H9 (cell line): Measurements from ENCODE around the gene LPP. TPM values are rescaled to one million over a fixed set of nuclear protein-coding genes. Genes with fewer than 3 reads are reported as not detected.

ENCODE experiments used
- DNase-seq: peaks from one replicate; pipeline ENCODE4 v3.0.0-alpha.2; 2017
- H2AFZ ChIP-seq: one replicate; pipeline ENCODE4 v1.6.1; 2013; ENCODE audit warnings: mild to moderate bottlenecking, low read length, control low read depth, moderate library complexity
- H2AK5ac ChIP-seq: 2 replicates; pipeline ENCODE4 v1.6.1; 2013; ENCODE audit warnings: low read length, control low read depth, mixed read lengths; ENCODE audit not compliant: insufficient read length
- H2BK120ac ChIP-seq: one replicate; pipeline ENCODE4 v1.6.1; 2013; ENCODE audit warnings: low read depth, mild to moderate bottlenecking, low read length, control low read depth, inconsistent platforms; ENCODE audit not compliant: poor library complexity, severe bottlenecking
- H2BK12ac ChIP-seq: 2 replicates; pipeline ENCODE4 v1.6.1; 2013; ENCODE audit warnings: low read length, control low read depth, mixed read lengths, low read depth; ENCODE audit not compliant: insufficient read length
- H2BK15ac ChIP-seq: 2 replicates; pipeline ENCODE4 v1.6.1; 2013; ENCODE audit warnings: low read depth, low read length, control low read depth
- H2BK20ac ChIP-seq: one replicate; pipeline ENCODE4 v1.6.1; 2013; ENCODE audit warnings: low read depth, mild to moderate bottlenecking, low read length, control low read depth, inconsistent platforms; ENCODE audit not compliant: poor library complexity, severe bottlenecking
- H2BK5ac ChIP-seq: 2 replicates; pipeline ENCODE4 v1.6.1; 2013; ENCODE audit warnings: low read length, control low read depth, mixed read lengths; ENCODE audit not compliant: insufficient read length
- H3K14ac ChIP-seq: 2 replicates; pipeline ENCODE4 v1.6.1; 2013; ENCODE audit warnings: low read length, control low read depth; ENCODE audit not compliant: insufficient read depth
- H3K18ac ChIP-seq: 2 replicates; pipeline ENCODE4 v1.6.1; 2013; ENCODE audit warnings: low read depth, mild to moderate bottlenecking, mixed read lengths, low read length, control low read depth; ENCODE audit not compliant: insufficient read length
- H3K23ac ChIP-seq: 2 replicates; pipeline ENCODE4 v1.6.1; 2013; ENCODE audit warnings: low read length, control low read depth, mixed read lengths, low read depth; ENCODE audit not compliant: insufficient read length
- H3K23me2 ChIP-seq: 2 replicates; pipeline ENCODE4 v1.6.1; 2013; ENCODE audit warnings: low read depth, mild to moderate bottlenecking, mixed read lengths, low read length, control low read depth; ENCODE audit not compliant: insufficient read length, poor library complexity, severe bottlenecking
- H3K27ac ChIP-seq: 2 replicates; pipeline ENCODE4 v1.5.1; 2013; ENCODE audit warnings: low read length, control low read depth, mixed read lengths, low read depth; ENCODE audit not compliant: insufficient read length
- H3K27me3 ChIP-seq: 2 replicates; pipeline ENCODE4 v1.6.1; 2013; ENCODE audit warnings: low read length, control low read depth, inconsistent platforms; ENCODE audit not compliant: insufficient read depth
- H3K4ac ChIP-seq: 2 replicates; pipeline ENCODE4 v1.6.1; 2013; ENCODE audit warnings: low read depth, mild to moderate bottlenecking, control low read depth, inconsistent platforms, low read length, moderate library complexity
- H3K4me1 ChIP-seq: 2 replicates; pipeline ENCODE4 v1.6.1; 2013; ENCODE audit warnings: low read length, control low read depth, inconsistent platforms; ENCODE audit not compliant: insufficient read depth
- H3K4me2 ChIP-seq: 2 replicates; pipeline ENCODE4 v1.6.1; 2013; ENCODE audit warnings: low read length, control low read depth, mixed read lengths; ENCODE audit not compliant: insufficient read length, insufficient read depth
- H3K56ac ChIP-seq: 2 replicates; pipeline ENCODE4 v1.6.1; 2013; ENCODE audit warnings: low read depth, mild to moderate bottlenecking, mixed read lengths, low read length, control low read depth; ENCODE audit not compliant: insufficient read length
- H3K79me1 ChIP-seq: 2 replicates; pipeline ENCODE4 v1.6.1; 2013; ENCODE audit warnings: low read depth, mild to moderate bottlenecking, moderate library complexity, low read length, control low read depth, inconsistent platforms; ENCODE audit not compliant: insufficient read depth, poor library complexity, severe bottlenecking
- H3K79me2 ChIP-seq: 2 replicates; pipeline ENCODE4 v1.6.1; 2013; ENCODE audit warnings: low read length, control low read depth, inconsistent platforms; ENCODE audit not compliant: insufficient read depth
- H3K9ac ChIP-seq: 2 replicates; pipeline ENCODE4 v1.6.1; 2013; ENCODE audit warnings: low read length, control low read depth, mixed read lengths; ENCODE audit not compliant: insufficient read length; ENCODE audit errors: extremely low read depth
- H3K9me3 ChIP-seq: one replicate; pipeline ENCODE4 v1.6.1; 2013; ENCODE audit warnings: low read depth, low read length, inconsistent platforms; ENCODE audit not compliant: control insufficient read depth
- H3T11ph ChIP-seq: one replicate; pipeline ENCODE4 v1.6.1; 2013; ENCODE audit warnings: mild to moderate bottlenecking, low read length, control low read depth, inconsistent platforms
- H4K20me1 ChIP-seq: one replicate; pipeline ENCODE4 v1.6.1; 2013; ENCODE audit not compliant: control insufficient read depth, insufficient read length, insufficient read depth
- H4K5ac ChIP-seq: 2 replicates; pipeline ENCODE4 v1.6.1; 2013; ENCODE audit warnings: low read depth, mild to moderate bottlenecking, mixed read lengths, low read length, control low read depth; ENCODE audit not compliant: insufficient read length
- H4K8ac ChIP-seq: replicated peaks from 2 replicates; pipeline ENCODE4 v1.6.1; 2013; ENCODE audit warnings: low read length, control low read depth, mixed read lengths, low read depth; ENCODE audit not compliant: insufficient read length
- H4K91ac ChIP-seq: 2 replicates; pipeline ENCODE4 v1.6.1; 2013; ENCODE audit warnings: low read depth, mild to moderate bottlenecking, moderate library complexity, mixed read lengths, low read length, control low read depth; ENCODE audit not compliant: insufficient read length
- H3K27ac Mint-ChIP-seq, 3 experiments: 2 replicates in 2 of 3; 3 replicates in 1 of 3; pipeline ENCODE4 v1.8.0; 2020 to 2021; ENCODE audit warnings: mixed read lengths in 3 of 3, mild to moderate bottlenecking in 1 of 3, moderate library complexity in 1 of 3
- H3K27me3 Mint-ChIP-seq: 2 replicates; pipeline ENCODE4 v1.8.0; 2021; ENCODE audit warnings: low read depth, mild to moderate bottlenecking, moderate library complexity, mixed read lengths
- H3K36me3 Mint-ChIP-seq, 3 experiments: 2 replicates in 2 of 3; 3 replicates in 1 of 3; pipeline ENCODE4 v1.8.0; 2020 to 2021; ENCODE audit warnings: low read depth in 3 of 3, mixed read lengths in 3 of 3; ENCODE audit not compliant: insufficient read depth in 1 of 3
- H3K4me1 Mint-ChIP-seq, 2 experiments: 2 replicates each; pipeline ENCODE4 v1.8.0; 2020; ENCODE audit warnings: mixed read lengths in 2 of 2
- H3K4me3 Mint-ChIP-seq, 2 experiments: 2 replicates in 1 of 2; 3 replicates in 1 of 2; pipeline ENCODE4 v1.8.0; 2020 to 2021; ENCODE audit warnings: mild to moderate bottlenecking in 2 of 2, mixed read lengths in 2 of 2, moderate library complexity in 1 of 2
- H3K9me3 Mint-ChIP-seq, 2 experiments: 2 replicates in 1 of 2; 3 replicates in 1 of 2; pipeline ENCODE4 v1.8.0; 2020; ENCODE audit warnings: mild to moderate bottlenecking in 2 of 2, mixed read lengths in 2 of 2, moderate library complexity in 1 of 2
- WGBS: extraction: QIAGEN DNeasy Blood & Tissue Kit; methylation state at CpG from one replicate; pipeline ENCODE4 v1.1.7; 2013; ENCODE audit warnings: missing lambda C conversion rate, low lambda C conversion rate, mixed read lengths; ENCODE audit not compliant: insufficient read length; ENCODE audit errors: extremely low coverage; 5-methylcytosine and 5-hydroxymethylcytosine counted together
- total RNA-seq: library from RNA; stranded (reverse); gene quantifications from 2 replicates; pipeline ENCODE4 v1.2.1, GENCODE V29; 2021
- TF ChIP-seq, protein P1 (sequence below): fragments of 200-600 bp; sonication (generic); conservative IDR thresholded peaks from 3 replicates; pipeline ENCODE4 v1.8.0; 2021; ENCODE audit warnings: antibody characterized with exemption, mild to moderate bottlenecking

The LPP gene
- total RNA-seq, 1 experiment from 2014 or later, result 64.6 TPM

DNA sequence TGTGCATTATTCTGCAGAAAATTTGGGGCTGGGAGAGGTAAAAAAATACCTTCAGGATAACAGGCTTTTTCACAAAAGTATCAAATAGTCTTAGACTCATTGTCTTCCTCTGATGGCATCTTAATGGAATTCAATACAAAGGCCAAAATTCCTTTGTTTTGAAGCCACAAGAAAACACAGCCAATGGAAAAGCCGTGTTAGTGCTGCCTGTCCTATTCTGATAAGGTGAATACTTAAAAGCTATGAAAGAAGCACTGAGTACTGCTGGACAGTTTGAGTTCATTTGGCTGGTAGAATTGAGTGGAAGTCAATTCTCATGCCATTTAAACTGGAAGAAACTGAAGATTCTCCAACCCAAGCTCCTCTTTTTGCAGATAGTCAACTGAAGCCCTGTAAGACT, 622.5 kb downstream of the LPP start:
- H2AFZ ChIP-seq, result no peak overlapping the region
- no peak overlapping the region for H2BK5ac ChIP-seq
- Mint-ChIP-seq H3K36me3 (peaks cover 0 to 2% (median 0%) of the 10 kb centered on the region in 3 experiments; a peak in 2 of 7 replicates), H3K27ac (0 out of 7 replicates have a peak overlapping the region, but pooled peaks of 1 of the 3 experiments have one; percentile 59), H3K4me3 (no peak overlapping the region), H3K4me1 (peaks cover 14 to 19% of the 10 kb centered on the region in 2 experiments), H3K9me3 (no peaks in the 10 kb centered on the region), H3K27me3 (no peaks in the 10 kb centered on the region)
- no peak overlapping the region for H4K5ac ChIP-seq
- H3K79me2 ChIP-seq, result no peaks in the 10 kb centered on the region
- H2AK5ac ChIP-seq, result no peak overlapping the region
- no peak overlapping the region for H3K27ac ChIP-seq
- no peak overlapping the region for H2BK12ac ChIP-seq
- H3K27me3 ChIP-seq, result no peaks in the 10 kb centered on the region
- DNase-seq, result no peak
- no peak overlapping the region for H3K18ac ChIP-seq
- no CpG with 5 or more reads among the region's 1 CpG for WGBS
- H4K8ac ChIP-seq, result no peak overlapping the region
- H3T11ph ChIP-seq, result no peak overlapping the region
- H3K23ac ChIP-seq, result no peak overlapping the region
- H3K4ac ChIP-seq, result no peak overlapping the region
- H3K9ac ChIP-seq, result no peak overlapping the region
- no peak overlapping the region for H2BK15ac ChIP-seq
- H3K79me1 ChIP-seq, result no peaks in the 10 kb centered on the region
- H4K20me1 ChIP-seq, result no peaks in the 10 kb centered on the region
- TF ChIP-seq, protein P1, sequence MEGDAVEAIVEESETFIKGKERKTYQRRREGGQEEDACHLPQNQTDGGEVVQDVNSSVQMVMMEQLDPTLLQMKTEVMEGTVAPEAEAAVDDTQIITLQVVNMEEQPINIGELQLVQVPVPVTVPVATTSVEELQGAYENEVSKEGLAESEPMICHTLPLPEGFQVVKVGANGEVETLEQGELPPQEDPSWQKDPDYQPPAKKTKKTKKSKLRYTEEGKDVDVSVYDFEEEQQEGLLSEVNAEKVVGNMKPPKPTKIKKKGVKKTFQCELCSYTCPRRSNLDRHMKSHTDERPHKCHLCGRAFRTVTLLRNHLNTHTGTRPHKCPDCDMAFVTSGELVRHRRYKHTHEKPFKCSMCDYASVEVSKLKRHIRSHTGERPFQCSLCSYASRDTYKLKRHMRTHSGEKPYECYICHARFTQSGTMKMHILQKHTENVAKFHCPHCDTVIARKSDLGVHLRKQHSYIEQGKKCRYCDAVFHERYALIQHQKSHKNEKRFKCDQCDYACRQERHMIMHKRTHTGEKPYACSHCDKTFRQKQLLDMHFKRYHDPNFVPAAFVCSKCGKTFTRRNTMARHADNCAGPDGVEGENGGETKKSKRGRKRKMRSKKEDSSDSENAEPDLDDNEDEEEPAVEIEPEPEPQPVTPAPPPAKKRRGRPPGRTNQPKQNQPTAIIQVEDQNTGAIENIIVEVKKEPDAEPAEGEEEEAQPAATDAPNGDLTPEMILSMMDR, result no peak
- no peak overlapping the region for H4K91ac ChIP-seq
- H2BK120ac ChIP-seq, result no peak overlapping the region
- H3K23me2 ChIP-seq, result no peaks in the 10 kb centered on the region
- no peak overlapping the region for H3K56ac ChIP-seq
- H3K14ac ChIP-seq, result no peak overlapping the region
- no peak overlapping the region for H2BK20ac ChIP-seq
- H3K4me1 ChIP-seq, result no peaks in the 10 kb centered on the region; the same call in 1 of the 2 replicates
- no peak overlapping the region for H3K4me2 ChIP-seq
- no peaks in the 10 kb centered on the region for H3K9me3 ChIP-seq
